NCI-H510A treated with DMSO at 0.1 percent for 48 hours (cell line): ENCODE results near the gene SMIM14.
"Not testable (repeated sequence)": the region's sequence is repeated elsewhere in the genome, so short reads cannot be mapped to it uniquely, and the experiment has no call there.

Experiments used
- DNase-seq: peaks from one replicate; lab custom pipeline; 2025; lab: John Stamatoyannopoulos, UW

SMIM14 gene

DNA sequence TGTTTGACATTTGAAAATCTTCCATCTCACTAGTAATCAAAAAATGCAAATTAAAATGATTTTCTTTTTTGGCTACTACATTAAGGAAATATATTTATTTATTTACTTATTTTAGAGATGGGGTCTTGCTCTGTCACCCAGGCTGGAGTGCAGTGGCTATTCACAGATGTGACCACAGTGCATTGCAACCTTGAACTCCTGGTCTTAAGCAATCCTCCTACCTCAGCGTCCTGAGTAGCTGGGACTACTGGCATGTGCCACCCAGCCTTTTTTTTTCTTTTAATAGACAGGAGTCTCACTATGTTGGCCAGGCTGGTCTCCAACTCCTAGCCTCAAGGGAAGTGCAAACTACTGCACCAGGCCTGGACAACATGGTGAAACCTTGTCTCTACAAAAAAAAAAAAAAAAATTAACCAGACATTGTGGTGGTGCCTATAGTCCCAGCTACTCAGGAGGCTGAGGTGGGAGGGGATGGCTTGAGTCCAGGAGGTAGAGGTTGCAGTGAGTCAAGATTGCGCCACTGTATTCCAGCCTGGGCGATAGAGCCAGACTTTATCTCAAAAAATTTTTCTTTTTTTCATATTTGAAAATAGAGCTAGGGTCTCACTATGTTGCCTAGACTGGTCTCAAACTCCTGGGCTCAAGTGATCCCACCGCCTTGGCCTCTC lies 4.4 kb upstream of the SMIM14 start:
- no peak for DNase-seq

DNA sequence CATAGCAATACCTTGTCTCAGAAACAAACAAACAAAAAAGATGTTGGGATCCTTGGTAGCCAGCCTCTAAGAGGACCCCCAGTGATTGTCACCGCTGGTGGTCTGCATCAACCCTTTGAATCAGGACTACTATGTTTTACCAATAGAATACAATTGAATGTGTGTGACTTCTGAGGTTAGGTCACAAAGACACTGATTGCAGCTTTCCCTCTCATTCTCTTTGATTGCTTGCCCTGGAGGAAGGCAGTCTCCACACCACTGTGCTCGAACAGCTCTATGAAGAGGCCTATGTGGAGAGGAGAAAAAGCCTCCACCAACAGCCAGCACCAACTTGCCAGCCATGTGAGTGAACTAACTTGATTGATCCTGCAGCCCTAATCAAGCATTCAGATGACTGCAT lies 2.8 kb upstream of the SMIM14 start:
- no peak for DNase-seq

DNA sequence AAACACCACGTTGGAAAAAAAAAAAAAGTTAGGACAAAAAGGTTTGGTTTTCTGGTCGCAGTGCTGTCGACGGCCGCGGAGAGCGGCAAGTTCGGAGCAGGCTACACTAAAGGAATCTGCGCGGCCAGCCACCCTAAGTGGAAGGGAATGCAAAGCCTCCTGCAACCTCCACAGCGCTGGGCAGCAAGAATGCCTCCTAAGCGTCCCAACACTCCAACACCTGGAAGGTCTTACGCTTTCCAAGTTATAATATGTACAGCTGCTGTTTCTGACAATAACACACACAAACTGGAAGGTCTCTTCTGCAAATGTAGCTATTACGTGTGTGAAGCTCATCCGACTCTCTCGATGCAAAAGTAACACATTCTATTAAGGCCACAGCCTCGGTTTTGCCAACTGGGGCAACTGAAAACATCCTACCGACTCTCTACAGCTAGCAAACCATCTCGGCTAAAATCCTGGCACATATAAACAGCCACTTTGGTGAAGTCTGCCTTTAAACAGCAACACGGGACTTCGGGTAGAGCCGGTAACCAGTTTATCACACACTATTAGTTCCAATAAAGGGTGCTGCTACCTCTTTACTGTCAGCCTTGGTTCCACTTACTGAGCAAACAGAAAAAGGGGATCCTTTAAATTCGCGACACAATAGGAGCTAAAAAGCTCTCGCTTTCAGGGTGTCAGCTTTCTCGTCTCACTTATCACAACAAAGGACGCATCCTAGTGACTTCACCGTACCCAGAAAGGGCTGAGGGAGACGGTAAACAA lies 895 bp downstream of the SMIM14 start:
- peak; percentile 14 for DNase-seq

DNA sequence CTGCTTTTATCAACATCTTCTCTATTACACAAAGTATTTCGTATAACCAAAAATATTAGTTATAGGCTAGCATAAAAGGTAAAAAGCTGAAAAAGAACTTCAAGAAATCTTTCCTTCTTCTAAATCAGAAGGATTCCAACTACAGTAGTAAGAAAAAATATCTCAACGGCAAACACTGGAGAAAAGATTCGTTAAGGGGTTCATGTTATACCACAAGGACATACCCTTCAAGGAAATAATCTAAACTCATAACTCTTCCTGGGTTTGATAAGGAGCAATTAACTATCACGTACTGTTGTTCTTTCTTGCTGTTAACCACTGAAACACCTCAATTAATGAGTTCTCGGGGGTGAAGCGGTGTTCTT lies 1.5 kb downstream of the SMIM14 start:
- DNase-seq, result no peak

DNA sequence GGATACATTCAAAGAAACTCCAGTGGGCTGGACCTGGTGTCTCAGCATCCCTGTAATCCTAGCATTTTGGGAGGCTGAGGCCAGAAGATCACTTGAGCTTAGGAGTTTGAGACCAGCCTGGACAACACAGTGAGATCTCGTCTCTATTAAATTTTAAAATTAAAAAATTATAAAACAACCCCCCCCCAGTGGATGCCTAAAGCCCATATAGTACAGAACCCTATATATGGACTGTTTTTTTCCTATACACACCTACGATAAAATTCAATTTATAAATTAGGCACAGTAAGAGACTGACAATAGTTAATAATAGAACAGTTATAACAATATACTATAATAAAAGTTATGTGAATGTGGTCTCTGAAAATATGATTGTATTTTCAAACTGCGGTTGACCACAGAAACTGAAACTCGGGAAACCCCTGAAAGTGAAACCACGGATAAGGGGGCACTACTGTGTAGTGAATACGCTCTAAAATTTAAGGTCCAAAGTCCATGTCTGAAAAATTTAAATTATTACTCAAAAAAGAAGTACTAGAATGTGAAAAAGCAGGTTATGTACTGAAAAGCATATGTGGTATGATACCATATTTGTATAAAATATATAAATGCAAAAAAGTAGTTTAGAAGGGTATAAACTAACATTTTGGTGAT lies 2.0 kb downstream of the SMIM14 start:
- no peak for DNase-seq

DNA sequence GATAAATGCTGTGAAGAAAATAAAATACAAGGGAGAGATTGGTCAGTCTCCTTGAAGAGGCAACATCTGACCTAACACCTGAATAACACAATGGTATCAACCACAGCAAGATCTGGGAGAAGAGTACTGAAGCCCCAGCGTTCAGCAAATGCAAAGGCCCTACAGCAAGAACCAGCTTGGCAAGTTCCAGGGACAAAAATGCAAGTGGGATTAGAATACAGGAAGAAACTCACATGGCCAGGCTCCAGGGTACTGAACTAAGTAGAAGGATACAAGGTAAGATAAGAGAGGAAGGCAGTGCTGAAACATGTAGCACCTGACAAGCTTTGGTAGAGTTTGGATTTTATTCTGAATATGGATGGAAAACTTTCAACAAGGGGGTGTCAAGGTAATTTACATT lies 3.6 kb downstream of the SMIM14 start:
- DNase-seq, result no peak

DNA sequence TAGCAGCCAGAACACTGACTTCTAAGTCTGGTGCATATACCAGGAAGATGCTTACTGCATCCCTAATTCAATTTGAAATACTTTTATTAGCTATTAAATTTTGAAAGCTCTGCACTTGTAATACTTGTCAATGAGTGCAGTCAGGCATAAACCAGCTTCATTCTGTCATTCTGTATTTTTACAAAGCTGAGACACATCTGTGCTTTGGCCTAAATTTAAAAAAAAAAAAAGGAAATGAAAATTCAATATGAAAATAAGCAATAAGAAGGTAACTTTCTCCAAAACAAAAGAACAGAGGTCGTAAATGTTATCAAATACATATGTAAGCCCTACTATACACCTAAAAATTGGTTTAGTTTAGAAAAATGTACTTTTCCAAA lies 7.0 kb downstream of the SMIM14 start:
- DNase-seq, result no peak

DNA sequence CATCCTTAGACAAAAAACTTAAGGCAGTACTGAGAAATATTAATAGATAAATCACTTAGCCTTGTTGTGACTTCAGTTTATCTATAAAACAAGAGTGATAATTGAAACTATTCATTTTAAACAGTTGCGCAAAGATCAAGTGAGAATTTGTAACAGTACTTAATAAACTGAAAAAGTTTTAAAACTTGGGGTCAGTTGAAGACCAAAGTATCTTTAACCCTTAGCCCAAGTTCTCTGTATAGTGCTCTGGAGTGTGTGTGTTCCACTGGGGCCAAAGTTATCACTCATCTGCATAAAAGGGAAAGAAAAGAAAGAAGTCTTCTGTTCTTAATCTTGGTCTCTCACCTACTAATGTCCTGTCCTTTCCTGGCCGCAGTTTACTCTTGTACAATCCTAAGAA lies 11.3 kb downstream of the SMIM14 start:
- DNase-seq, result no peak

DNA sequence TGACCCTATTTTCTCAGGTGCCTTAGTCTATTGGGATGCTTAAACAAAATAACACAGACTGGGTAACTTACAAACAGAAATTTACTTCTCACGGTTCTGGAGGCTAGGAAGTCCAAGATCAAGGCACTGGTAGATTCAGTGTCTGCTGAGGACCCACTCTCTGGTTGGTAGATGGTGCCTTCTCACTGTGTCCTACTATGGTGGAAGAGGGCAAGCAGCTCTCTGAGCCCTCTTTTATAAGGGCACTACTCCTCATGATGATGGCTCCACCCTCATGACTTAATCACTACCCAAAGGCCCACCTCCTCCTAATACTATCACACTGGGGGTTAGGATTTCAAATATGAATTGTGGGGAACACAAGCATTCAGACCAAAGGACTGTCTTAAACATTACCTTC lies 11.8 kb downstream of the SMIM14 start:
- no peak for DNase-seq

DNA sequence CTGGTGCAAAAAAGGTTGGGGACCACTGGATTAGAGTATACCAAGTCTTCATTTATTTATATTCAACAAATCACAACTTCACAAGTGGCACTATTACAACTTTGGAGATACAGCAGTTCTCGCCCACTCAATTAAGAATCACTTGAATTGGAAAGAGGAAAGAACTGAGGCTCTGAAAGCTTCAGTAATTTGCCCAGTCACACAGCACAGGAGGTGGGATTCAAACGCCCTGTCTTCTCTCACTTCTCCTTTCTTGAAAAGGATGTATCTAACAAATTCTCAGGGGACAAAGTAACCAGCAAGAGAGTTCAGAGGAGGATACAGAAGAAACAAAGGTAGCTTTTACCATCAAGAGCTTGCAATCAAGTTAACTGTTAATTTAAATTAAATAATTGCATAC lies 12.4 kb downstream of the SMIM14 start:
- no peak for DNase-seq

DNA sequence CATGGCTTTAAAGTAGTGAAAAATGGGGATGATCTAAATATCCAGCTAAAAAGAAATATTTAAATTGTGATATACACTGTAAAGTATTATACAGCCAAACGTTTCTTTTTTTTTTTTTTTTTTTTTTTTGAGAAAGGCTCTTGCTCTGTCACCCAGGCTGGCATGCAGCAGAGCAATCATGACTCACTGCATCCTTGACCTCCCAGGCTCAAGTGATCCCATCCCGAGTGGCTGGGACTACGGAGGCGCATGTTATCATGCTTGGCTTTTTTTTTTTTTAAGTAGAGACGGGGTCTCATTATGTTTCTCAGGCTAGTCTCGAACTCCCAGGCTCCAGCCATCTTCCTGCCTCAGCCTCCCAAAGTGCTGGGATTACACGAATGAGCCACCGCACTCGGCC lies 17.1 kb downstream of the SMIM14 start:
- no peak for DNase-seq

DNA sequence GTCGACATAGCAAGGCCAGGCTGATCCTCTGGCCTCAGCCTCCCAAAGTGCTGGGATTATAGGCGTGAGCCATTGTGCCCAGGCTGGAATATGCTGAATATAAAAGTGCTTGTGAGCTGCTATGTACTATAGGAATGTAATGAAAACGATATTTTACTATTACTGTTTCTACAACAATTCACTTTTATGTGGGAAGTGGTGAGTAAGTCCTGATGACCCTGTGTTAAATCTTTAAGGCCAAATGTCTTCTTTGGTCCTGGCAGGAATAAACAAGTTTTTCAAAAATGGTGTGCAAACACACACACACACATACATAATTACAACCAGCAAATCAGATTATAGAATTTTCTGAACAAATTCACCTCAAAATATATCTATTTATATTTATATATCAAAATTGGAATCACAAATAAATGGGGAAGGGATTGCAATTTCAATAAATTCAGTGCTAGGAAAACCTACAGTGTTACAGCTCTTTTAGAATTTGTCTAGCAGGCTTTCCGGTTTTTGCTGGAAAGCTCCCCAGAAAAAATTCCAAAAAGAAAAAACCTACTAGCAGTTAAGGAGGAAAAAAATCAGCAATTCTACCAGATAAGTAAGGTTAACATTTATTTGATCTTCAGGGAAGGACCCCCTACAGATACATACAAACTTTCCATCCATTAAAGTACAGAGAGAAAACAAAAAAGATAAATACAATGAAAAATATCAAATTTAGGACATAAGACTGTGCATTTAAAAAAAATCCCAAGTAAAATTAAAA lies 17.9 kb downstream of the SMIM14 start:
- DNase-seq, result no peak

DNA sequence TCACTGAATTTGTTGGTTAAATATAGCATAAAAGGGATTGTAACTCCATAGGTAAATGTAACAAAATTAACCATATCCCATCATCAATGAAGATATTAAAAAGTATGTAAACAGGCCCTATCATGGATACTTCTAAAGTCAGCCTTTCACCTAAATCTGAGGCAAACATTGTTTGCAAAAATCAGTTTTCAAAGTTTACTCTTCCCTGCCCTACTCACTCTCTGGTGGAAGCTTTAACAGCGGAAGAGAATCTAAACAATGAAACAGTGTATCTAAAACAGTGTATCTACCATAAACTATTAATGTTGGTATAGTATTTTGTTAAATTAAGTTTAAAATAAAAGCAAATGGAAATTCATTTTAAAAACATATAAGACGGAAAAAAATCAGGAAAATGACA lies 21.1 kb downstream of the SMIM14 start:
- DNase-seq, result no peak

DNA sequence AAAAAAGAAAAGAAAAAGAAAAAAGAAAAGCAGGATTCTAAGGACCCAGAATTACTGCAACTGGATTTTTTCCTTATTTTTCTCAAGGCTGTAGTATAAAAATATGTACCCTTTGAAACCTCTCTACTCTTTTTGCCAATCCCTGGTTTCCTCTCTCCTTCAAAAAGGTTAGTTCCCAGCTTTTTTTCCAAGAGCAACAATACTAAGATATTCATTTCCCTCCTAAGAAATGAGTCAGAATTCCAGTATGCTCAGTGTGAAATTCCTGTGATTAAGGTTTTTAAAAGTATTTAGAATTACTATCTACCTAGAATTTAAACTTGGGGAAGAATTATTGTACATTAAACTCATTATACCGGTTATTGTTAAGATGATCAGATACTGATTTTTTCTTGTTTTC lies 22.0 kb downstream of the SMIM14 start:
- DNase-seq, result no peak

DNA sequence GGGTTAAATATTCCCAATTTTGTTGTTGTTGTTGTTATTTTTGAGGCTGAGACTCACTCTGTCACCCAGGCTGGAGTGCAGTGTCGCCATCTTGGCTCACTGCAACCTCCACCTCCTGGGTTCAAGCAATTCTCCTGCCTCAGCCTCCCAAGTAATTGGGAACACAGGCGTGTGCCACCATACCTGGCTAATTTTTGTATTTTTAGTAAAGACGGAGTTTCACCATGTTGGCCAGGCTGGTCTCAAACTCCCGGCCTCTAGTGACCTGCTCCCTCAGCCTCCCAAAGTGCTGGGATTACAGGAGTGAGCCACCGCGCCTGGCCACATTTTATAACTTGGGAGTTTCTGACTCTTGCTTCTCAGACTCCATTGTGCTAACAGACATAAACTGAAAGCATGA lies 22.6 kb downstream of the SMIM14 start:
- not testable (repeated sequence) for DNase-seq

DNA sequence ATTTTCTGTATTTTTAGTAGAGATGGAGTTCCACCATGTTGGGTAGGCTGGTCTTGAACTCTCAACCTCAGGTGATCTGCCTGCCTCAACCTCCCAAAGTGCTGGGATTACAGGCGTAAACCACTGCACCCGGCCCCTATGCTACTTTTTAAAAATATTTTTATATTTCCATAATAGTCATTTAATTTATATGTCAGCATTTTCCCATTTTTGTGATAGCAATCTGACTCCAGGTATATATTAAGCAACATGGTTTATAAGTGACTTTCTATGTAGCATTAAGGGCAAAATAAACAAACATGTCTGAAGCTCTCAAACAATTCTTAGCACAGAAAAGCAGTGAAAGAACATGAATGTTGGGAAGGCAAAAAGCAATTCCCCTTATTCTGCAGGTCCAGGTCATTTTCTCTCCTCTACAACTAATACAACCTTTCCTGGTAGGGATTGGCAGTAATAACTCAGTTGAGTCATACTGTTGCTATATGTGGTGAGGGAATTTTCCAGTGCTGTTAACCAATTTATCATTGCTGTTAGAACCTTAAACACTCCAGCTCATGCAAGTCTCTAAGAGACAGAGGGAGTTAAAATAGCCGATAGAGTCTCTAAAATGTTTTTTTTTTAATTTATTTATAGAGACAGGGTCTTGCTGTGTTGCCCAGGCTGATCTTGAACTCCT lies 24.0 kb downstream of the SMIM14 start:
- DNase-seq, result no peak

DNA sequence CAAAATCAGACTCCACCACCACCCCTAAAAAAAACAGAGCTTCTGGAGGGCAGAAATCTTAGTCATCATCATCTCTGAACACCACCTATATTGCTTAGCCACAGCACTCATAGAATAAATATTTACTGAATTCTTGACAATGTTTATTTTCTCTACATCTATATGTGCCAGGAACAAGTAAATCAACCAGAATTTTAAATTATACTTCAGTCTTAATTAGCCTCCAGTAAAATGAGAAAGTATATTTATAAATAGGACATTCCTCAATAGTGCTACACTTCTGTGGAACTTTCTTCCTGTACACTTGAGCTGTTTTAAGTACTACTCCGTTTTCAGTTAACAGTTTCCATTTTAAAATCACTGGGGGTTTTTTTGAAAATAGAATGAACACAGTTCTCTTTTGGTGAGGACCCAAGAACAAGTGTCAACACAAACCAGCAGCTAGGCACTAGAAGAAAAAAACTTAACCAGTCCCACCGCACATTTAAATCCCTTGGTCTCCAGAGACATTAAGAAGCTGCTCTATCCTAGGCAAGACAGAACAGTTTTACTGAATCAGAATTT lies 25.5 kb downstream of the SMIM14 start:
- DNase-seq, result no peak

DNA sequence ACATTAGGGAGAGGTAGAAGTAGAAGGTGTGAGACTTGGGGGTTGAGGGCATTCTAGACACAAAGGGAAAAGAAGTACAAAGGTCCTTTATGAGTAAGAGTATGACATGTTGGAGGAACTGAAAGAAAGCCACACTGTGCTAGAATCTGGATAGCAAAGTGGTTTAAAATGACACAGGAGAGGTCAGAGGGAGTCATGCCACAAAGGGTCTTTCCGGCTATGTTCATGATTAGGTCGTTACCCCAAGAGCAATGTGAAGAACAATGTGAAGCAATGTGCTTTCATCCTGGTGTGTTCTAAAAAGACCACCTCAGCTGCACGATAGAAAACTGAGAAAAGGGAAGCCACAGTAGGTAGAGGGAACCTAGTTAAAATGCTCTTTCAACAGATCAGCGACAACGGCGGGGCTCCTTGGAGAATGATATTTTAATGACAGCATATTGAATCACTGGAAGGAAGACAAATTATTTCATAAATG lies 29.2 kb downstream of the SMIM14 start:
- DNase-seq, result no peak

DNA sequence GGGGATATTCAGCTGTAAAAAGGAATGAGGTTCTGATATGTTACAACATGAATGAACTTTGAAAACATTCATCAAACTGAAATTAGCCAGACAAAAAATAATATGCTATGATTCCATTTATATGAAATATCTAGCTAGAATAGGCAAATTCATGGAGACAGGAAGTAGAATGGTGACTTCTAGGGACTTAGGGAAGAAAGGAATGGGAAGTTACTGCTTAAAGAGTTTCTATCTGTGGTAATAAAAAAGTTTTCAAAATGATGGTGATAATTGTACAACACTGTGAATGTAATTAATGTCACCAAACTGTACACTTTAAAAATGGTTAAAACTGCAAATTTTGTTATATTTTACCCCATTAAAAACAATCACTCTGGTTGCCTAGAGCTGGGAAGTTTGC lies 30.2 kb downstream of the SMIM14 start:
- no peak for DNase-seq

DNA sequence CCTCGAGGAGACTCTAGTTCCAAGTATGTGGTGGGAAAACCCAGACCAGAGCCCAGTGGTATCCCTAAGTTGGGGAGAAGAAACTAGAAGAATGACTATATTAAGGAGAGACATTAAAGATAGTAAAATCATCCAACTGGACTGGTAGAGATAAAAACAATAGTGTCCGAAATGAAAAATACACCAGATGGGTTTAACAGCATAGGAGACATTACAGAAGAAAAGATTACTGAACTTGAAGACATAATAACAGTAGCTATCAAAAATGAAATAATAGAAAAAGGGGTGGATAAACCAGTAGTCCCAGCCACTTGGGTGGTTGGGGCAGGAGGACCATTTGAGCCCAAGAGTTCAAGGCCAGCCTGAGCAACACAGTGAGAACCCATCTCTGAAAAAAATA lies 31.9 kb downstream of the SMIM14 start:
- no peak for DNase-seq

DNA sequence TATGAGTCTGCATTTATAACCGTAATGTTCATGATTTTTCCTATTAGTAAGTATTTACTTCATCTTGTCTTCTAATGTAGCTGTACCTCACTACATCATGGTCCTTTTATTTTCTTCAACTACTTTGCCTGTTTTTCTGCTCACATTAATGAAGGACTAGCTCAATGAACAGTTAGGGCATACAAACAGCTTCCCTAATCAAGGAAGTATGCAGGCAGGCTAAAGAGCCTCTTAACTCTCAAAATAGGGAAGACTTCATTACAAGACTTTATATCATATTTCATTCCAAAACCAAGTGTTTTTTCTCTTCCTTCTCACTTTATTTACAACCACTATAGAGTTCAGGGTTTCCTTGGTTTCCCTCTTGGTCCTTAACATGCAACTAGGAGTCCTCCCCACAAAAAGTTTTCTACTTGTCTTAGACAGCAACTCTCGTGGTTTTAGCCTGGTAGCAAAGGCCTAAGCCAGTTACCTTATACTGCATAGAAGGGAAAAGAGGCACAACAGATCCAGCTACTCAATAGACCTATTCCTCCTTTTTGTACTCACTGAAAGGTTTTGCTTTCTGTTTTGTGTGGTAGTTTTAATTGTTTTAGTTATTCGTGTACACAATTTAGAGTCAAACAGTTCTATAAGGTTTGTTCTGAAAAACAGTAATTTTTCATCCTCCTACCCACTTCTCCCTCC lies 40.8 kb downstream of the SMIM14 start:
- no peak for DNase-seq
